BJ (cell line): ENCODE results near the gene CCR7. TPM values are rescaled to one million over a fixed set of nuclear protein-coding genes. Genes with fewer than 3 reads are reported as not detected.

Experiments used
- CTCF ChIA-PET: fragments of 350-600 bp; formaldehyde crosslinking; extraction: SDS; loops from one replicate; lab custom pipeline; 2021; ENCODE audit warnings: antibody characterized with exemption, inconsistent platforms; lab: Yijun Ruan, JAX
- POLR2A ChIA-PET: fragments of 300-600 bp; sonication (Branson Sonifier 250); formaldehyde crosslinking; extraction: SDS; loops from one replicate; lab custom pipeline; 2021; ENCODE audit warnings: antibody characterized with exemption; lab: Charles Lee
- DNase-seq: peaks from one replicate; pipeline ENCODE4 v3.0.0-alpha.2; 2011; ENCODE audit warnings: low read depth
- H3K27me3 ChIP-seq: 2 replicates; pipeline ENCODE4 v1.6.0; 2011; ENCODE audit warnings: low read length; ENCODE audit not compliant: control insufficient read depth, insufficient read depth
- H3K36me3 ChIP-seq: 2 replicates; pipeline ENCODE4 v1.5.1; 2011; ENCODE audit warnings: low read length; ENCODE audit not compliant: control insufficient read depth, insufficient read depth
- H3K4me3 ChIP-seq: 2 replicates; pipeline ENCODE4 v1.5.1; 2011; ENCODE audit warnings: low read depth, mild to moderate bottlenecking, control low read depth, low read length
- polyA plus RNA-seq: library from polyadenylated mRNA; depleted of rRNA; stranded (reverse); fragments of >200 nt; gene quantifications from 2 replicates; pipeline ENCODE4 v1.2.3, GENCODE V29; 2011
- TF ChIP-seq, protein P1 (sequence below): IDR thresholded peaks from 2 replicates; pipeline ENCODE4 v1.5.1; 2011; ENCODE audit warnings: low read depth, mild to moderate bottlenecking, control low read depth, inconsistent platforms, low read length, moderate library complexity; ENCODE audit not compliant: insufficient read depth

The CCR7 gene
- polyA plus RNA-seq, 1 experiment = 0.45 TPM

DNA sequence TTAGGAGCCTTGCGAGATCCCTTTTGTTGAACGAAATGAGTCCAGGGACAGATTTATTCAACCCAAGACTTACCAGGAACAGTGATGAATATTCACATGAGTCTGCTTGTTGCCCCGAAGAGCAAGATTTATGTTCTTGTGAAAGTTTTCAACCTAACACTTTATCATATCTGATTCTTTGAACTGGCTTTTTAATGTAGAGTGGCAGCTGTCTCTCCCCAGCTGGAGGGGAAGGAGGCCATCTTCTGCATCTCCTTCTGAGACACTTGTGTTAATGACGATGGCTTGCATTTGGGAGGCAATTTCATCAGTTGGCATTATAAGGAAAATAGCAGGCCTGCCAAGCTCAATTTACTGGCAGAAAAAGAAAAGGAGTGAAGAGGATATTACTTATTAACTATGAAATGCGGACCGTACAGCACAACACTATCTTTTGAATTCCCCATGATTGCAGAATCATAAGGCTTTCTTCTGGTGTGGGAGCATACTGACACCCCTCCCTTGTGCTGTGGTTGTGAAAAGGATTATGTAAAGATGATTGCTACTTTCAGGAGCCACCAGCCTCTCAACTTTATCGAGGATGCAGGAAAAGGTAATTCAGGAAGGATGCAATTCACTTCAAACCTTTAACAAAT, 46.7 kb upstream of the CCR7 start:
- ChIA-PET CTCF (interaction anchor here (1.7 to 3.3 kb wide), 2 partner anchors 8 to 1051 kb away, joined by 4 to 12 read pairs; no protein-coding TSS in a partner anchor), POLR2A (no interaction called here)
- no peak overlapping the region for H3K4me3 ChIP-seq
- peaks cover 18% of the 10 kb centered on the region for H3K27me3 ChIP-seq
- no peaks in the 10 kb centered on the region for H3K36me3 ChIP-seq
- DNase-seq = no peak
- TF ChIP-seq, protein P1, sequence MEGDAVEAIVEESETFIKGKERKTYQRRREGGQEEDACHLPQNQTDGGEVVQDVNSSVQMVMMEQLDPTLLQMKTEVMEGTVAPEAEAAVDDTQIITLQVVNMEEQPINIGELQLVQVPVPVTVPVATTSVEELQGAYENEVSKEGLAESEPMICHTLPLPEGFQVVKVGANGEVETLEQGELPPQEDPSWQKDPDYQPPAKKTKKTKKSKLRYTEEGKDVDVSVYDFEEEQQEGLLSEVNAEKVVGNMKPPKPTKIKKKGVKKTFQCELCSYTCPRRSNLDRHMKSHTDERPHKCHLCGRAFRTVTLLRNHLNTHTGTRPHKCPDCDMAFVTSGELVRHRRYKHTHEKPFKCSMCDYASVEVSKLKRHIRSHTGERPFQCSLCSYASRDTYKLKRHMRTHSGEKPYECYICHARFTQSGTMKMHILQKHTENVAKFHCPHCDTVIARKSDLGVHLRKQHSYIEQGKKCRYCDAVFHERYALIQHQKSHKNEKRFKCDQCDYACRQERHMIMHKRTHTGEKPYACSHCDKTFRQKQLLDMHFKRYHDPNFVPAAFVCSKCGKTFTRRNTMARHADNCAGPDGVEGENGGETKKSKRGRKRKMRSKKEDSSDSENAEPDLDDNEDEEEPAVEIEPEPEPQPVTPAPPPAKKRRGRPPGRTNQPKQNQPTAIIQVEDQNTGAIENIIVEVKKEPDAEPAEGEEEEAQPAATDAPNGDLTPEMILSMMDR = no peak

DNA sequence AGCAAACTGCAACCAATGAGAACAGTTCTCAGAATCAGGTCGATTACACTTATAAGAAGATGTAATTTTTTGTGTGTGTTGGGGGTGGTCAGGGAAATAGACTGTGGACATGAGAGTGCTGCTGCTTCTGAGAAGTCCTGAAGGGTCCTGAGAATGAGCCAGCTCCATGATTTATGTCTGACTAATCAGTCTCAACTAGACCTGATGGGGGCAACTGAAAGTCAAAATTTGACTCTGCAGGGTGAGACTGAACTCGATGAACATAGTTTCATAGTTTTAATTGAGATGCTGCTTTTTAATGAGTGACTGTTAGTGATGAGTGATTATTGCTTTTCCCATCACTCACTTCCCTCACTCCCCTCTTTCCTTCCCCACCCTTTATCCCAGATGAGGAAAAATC, 45.1 kb upstream of the CCR7 start:
- ChIA-PET CTCF (interaction anchor here (3.3 kb wide), 1 partner anchor 9 kb away, joined by 12 read pairs; no protein-coding TSS in a partner anchor), POLR2A (no interaction called here)
- H3K27me3 ChIP-seq = peaks cover 20% of the 10 kb centered on the region
- H3K4me3 ChIP-seq = no peak overlapping the region
- TF ChIP-seq, protein P1 = no peak
- no peak for DNase-seq
- H3K36me3 ChIP-seq = no peaks in the 10 kb centered on the region

DNA sequence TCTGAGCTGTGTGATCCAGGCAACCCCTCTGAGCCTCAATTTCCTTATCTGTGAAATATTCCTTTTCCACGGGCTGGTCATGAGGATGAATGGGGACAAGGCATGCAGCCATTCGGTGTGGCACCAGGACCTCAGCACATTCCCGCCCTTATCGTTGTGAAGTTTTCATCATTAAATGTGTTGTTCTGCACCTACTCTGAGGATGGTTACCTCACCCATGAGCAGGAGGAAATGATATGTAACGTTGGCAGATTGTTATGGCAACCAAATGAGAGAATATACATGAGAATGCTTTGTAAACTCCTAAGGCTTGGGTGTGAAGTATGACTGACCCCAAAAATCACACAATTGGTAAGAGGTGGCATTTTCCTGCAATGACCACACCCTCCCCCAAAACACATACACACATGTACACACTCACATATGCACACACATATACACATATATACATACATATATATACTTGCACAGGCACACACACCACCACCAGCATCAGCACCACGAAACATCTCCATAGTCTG, 42.8 kb upstream of the CCR7 start:
- CTCF ChIA-PET = interaction anchor here (0.8 kb wide), 1 partner anchor 12 kb away, joined by 4 read pairs; no protein-coding TSS in a partner anchor
- no peak overlapping the region for H3K4me3 ChIP-seq
- POLR2A ChIA-PET = no interaction called here
- no peak for DNase-seq
- TF ChIP-seq, protein P1 = no peak
- H3K27me3 ChIP-seq = peaks cover 18% of the 10 kb centered on the region
- H3K36me3 ChIP-seq = no peaks in the 10 kb centered on the region

DNA sequence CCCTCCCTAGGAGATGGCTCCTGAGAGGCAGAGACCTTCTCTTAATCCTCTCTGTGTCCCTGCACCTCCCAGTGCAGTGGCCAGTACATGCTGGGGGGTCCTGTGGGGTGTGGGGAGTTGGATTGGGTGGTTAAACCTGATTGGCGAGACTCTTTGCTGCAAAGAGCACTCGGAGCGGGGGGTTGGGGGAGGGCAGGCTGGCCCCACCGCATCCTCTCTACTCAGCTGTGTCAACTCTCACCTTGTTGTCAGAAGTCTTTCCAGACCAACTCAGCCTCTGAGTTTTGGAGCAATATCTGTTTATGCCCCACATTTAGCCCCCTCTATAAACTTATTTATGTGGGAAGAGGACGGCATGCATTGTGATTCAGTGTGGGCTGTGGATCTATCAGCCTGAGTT, 42.4 kb upstream of the CCR7 start:
- no peak for DNase-seq
- ChIA-PET CTCF (no interaction called here), POLR2A (no interaction called here)
- Histone ChIP-seq H3K4me3 (no peak overlapping the region), H3K36me3 (no peaks in the 10 kb centered on the region), H3K27me3 (peaks cover 17% of the 10 kb centered on the region)
- TF ChIP-seq, protein P1 = no peak

DNA sequence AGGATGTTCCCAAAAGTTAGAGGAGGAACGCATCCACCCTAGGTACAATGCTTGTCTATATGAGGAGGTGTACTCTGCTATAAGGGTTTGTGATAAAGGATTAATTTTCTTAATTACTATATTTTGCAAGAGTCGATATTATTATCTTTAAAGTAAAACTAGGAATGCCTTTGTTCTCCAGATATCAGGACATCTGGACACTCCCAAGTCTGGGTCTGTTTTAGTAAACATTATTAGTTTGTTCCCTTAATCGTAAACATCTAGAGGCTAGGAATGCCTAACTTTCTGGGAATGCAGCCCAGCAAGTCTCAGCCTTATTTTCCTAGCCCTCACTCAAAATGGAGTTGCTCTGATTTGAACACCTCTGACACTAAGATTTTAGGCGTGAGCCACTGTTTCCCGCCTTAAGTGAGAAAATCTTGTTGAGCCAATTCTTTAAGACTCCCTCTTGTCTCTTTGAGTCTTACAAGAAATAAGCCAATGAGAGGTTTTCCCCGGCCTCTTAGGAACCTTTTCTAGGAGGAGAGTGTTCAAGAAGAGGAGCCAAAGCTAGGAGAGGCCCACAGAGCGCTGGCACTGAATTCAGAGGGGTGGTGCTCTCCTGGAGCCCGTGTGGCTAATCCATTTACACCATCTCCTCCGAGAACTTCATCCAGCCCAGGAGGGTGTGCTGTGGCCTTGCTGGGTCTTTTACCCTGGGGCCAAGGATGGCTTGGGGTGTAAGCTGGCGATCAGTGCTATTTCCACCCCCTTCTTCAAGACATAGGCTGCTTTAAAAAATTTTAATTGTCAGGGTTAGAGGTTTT, 41.5 kb upstream of the CCR7 start:
- TF ChIP-seq, protein P1 = no peak
- no peak overlapping the region for H3K4me3 ChIP-seq
- peaks cover 15% of the 10 kb centered on the region for H3K27me3 ChIP-seq
- ChIA-PET CTCF (no interaction called here), POLR2A (no interaction called here)
- no peaks in the 10 kb centered on the region for H3K36me3 ChIP-seq
- DNase-seq = no peak
